Mammary epithelial cell (primary cell): ENCODE data around the gene RUBCN.

Experiments used
- CTCF ChIP-seq, 2 donors: IDR thresholded peaks in 1 of 2; conservative IDR thresholded peaks in 1 of 2; 2 replicates each; pipeline ENCODE4 v1.5.1; 2011 to 2012; ENCODE audit warnings: inconsistent platforms in 2 of 2, low read length in 2 of 2, mild to moderate bottlenecking in 2 of 2, control low read depth in 1 of 2, low read depth in 1 of 2; ENCODE audit not compliant: insufficient read depth in 1 of 2; ENCODE audit errors: extremely low read depth in 1 of 2
- EZH2 ChIP-seq: IDR thresholded peaks from 2 replicates; pipeline ENCODE4 v1.6.1; 2012; ENCODE audit warnings: low read length, inconsistent platforms, borderline replicate concordance

- no peak for TF ChIP-seq CTCF (conservative IDR thresholded peaks at IDR 0.05 in 1 of 2, IDR thresholded peaks at IDR 0.05 in 1 of 2; ENCODE audit: extremely low read depth in 1 of 2, insufficient read depth in 1 of 2, low read depth in 1 of 2, low read length in 2 of 2)
- TF ChIP-seq EZH2: no peak
These were observed 63.5 kb downstream of the RUBCN start for GRCh38 chr3:197673170-197673569.
